ENCODE results near the gene CD160.

GRCh38 chr1:145707183-145707867 lies 12.0 kb upstream of the CD160 start, which contains the start of gene PDZK1:
- TF ChIP-seq EP300 (IDR thresholded peaks at IDR 0.05; ENCODE audit: low read depth), result no peak
- TF ChIP-seq, protein P1, sequence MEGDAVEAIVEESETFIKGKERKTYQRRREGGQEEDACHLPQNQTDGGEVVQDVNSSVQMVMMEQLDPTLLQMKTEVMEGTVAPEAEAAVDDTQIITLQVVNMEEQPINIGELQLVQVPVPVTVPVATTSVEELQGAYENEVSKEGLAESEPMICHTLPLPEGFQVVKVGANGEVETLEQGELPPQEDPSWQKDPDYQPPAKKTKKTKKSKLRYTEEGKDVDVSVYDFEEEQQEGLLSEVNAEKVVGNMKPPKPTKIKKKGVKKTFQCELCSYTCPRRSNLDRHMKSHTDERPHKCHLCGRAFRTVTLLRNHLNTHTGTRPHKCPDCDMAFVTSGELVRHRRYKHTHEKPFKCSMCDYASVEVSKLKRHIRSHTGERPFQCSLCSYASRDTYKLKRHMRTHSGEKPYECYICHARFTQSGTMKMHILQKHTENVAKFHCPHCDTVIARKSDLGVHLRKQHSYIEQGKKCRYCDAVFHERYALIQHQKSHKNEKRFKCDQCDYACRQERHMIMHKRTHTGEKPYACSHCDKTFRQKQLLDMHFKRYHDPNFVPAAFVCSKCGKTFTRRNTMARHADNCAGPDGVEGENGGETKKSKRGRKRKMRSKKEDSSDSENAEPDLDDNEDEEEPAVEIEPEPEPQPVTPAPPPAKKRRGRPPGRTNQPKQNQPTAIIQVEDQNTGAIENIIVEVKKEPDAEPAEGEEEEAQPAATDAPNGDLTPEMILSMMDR (IDR thresholded peaks at IDR 0.05), result no peak

Measured in transverse colon (tissue), 3 donors.